Measurements from ENCODE around the gene MGAT5B. TPM values are rescaled to one million over a fixed set of nuclear protein-coding genes. Genes with fewer than 3 reads are reported as not detected.

MGAT5B gene
- total RNA-seq, 1 donor from 2014 or later = 6.3 TPM

GRCh38 chr17:76932402-76933333 lies 64.5 kb downstream of the MGAT5B start:
- FAIRE-seq (no peak), DNase-seq (ENCODE audit: low read depth) (no peak)
- H3K27ac ChIP-seq (ENCODE audit: low read depth, low read length) = no peak overlapping the region
- H3K4me1 Mint-ChIP-seq (ENCODE audit: low read depth, unreplicated experiment) = peaks cover 14% of the 10 kb centered on the region
- H3K9ac ChIP-seq (ENCODE audit: low read length) = no peak overlapping the region
- H3K79me2 ChIP-seq (ENCODE audit: insufficient read depth, low read length) = no peaks in the 10 kb centered on the region
- no peaks in the 10 kb centered on the region for H3K9me3 Mint-ChIP-seq (ENCODE audit: unreplicated experiment)
- TF ChIP-seq CTCF (IDR thresholded peaks at IDR 0.05; ENCODE audit: insufficient read depth, low read depth, low read length) (no peak), EZH2 (IDR thresholded peaks at IDR 0.05; ENCODE audit: insufficient read depth, low read length) (no peak)
- H3K27ac Mint-ChIP-seq (ENCODE audit: unreplicated experiment) = no peak overlapping the region
- H3K4me2 ChIP-seq (ENCODE audit: low read length) = no peak overlapping the region
- H3K4me3 ChIP-seq (ENCODE audit: insufficient read depth, low read depth, low read length) = no peak overlapping the region
- H3K27me3 Mint-ChIP-seq (ENCODE audit: low read depth, unreplicated experiment) = peaks cover 36% of the 10 kb centered on the region
- H3K4me1 ChIP-seq (ENCODE audit: insufficient read depth, low read length) = peaks cover 11% of the 10 kb centered on the region
- H3K36me3 Mint-ChIP-seq (ENCODE audit: low read depth, unreplicated experiment) = peaks cover 12% of the 10 kb centered on the region
- H2AFZ ChIP-seq (ENCODE audit: low read depth, low read length) = no peak overlapping the region
- H3K36me3 ChIP-seq (ENCODE audit: insufficient read depth, low read length) = no peaks in the 10 kb centered on the region
- no peaks in the 10 kb centered on the region for H3K9me3 ChIP-seq (ENCODE audit: insufficient read depth, low read depth, low read length)
- H3K27me3 ChIP-seq (ENCODE audit: insufficient read depth, low read length) = no peaks in the 10 kb centered on the region
- H4K20me1 ChIP-seq (ENCODE audit: insufficient read depth, low read length) = peaks cover 5% of the 10 kb centered on the region
- no peak overlapping the region for H3K4me3 Mint-ChIP-seq (ENCODE audit: unreplicated experiment)

- Histone ChIP-seq H3K4me3 (ENCODE audit: insufficient read depth, low read depth, low read length) (no peak overlapping the region), H2AFZ (ENCODE audit: low read depth, low read length) (no peak overlapping the region), H3K36me3 (ENCODE audit: insufficient read depth, low read length) (no peaks in the 10 kb centered on the region), H3K4me2 (ENCODE audit: low read length) (peak overlapping the region; percentile 60), H3K9ac (ENCODE audit: low read length) (no peak overlapping the region), H3K79me2 (ENCODE audit: insufficient read depth, low read length) (no peaks in the 10 kb centered on the region), H3K9me3 (ENCODE audit: insufficient read depth, low read depth, low read length) (no peaks in the 10 kb centered on the region), H3K27ac (ENCODE audit: low read depth, low read length) (no peak overlapping the region), H4K20me1 (ENCODE audit: insufficient read depth, low read length) (peaks cover 5% of the 10 kb centered on the region), H3K27me3 (ENCODE audit: insufficient read depth, low read length) (no peaks in the 10 kb centered on the region), H3K4me1 (ENCODE audit: insufficient read depth, low read length) (peaks cover 11% of the 10 kb centered on the region)
- no peaks in the 10 kb centered on the region for H3K9me3 Mint-ChIP-seq (ENCODE audit: unreplicated experiment)
- peak overlapping the region; percentile 24 for H3K4me3 Mint-ChIP-seq (ENCODE audit: unreplicated experiment)
- DNase-seq (ENCODE audit: low read depth) = peak; percentile 1
- FAIRE-seq = no peak
- H3K36me3 Mint-ChIP-seq (ENCODE audit: low read depth, unreplicated experiment) = peaks cover 12% of the 10 kb centered on the region
- peaks cover 18% of the 10 kb centered on the region for H3K27me3 Mint-ChIP-seq (ENCODE audit: low read depth, unreplicated experiment)
- TF ChIP-seq EZH2 (IDR thresholded peaks at IDR 0.05; ENCODE audit: insufficient read depth, low read length) = no peak
- peaks cover 14% of the 10 kb centered on the region for H3K4me1 Mint-ChIP-seq (ENCODE audit: low read depth, unreplicated experiment)
- no peak overlapping the region for H3K27ac Mint-ChIP-seq (ENCODE audit: unreplicated experiment)
Measured at GRCh38 chr17:76934561-76935320, 66.5 kb downstream of the MGAT5B start.

- peak overlapping the region; percentile 60 for H3K4me2 ChIP-seq (ENCODE audit: low read length)
Measured at GRCh38 chr17:76935331-76935730, 67.1 kb downstream of the MGAT5B start.

More at GRCh38 chr17:76935331-76935730, 67.1 kb downstream of the MGAT5B start:
- no peaks in the 10 kb centered on the region for H3K27me3 ChIP-seq (ENCODE audit: insufficient read depth, low read length)
- no peak overlapping the region for H2AFZ ChIP-seq (ENCODE audit: low read depth, low read length)
- no peak overlapping the region for H3K9ac ChIP-seq (ENCODE audit: low read length)
- peaks cover 14% of the 10 kb centered on the region for H3K4me1 Mint-ChIP-seq (ENCODE audit: low read depth, unreplicated experiment)
- H3K36me3 Mint-ChIP-seq (ENCODE audit: low read depth, unreplicated experiment) = peaks cover 9% of the 10 kb centered on the region
- TF ChIP-seq EZH2 (IDR thresholded peaks at IDR 0.05; ENCODE audit: insufficient read depth, low read length) (no peak), CTCF (IDR thresholded peaks at IDR 0.05; ENCODE audit: insufficient read depth, low read depth, low read length) (no peak)
- H3K4me1 ChIP-seq (ENCODE audit: insufficient read depth, low read length) = peaks cover 11% of the 10 kb centered on the region
- no peak overlapping the region for H3K4me3 Mint-ChIP-seq (ENCODE audit: unreplicated experiment)
- peaks cover 14% of the 10 kb centered on the region for H3K27me3 Mint-ChIP-seq (ENCODE audit: low read depth, unreplicated experiment)
- peaks cover 5% of the 10 kb centered on the region for H4K20me1 ChIP-seq (ENCODE audit: insufficient read depth, low read length)
- no peaks in the 10 kb centered on the region for H3K9me3 Mint-ChIP-seq (ENCODE audit: unreplicated experiment)
- H3K9me3 ChIP-seq (ENCODE audit: insufficient read depth, low read depth, low read length) = no peaks in the 10 kb centered on the region
- no peak overlapping the region for H3K27ac Mint-ChIP-seq (ENCODE audit: unreplicated experiment)
- DNase-seq (ENCODE audit: low read depth) (peak; percentile 65), FAIRE-seq (no peak)
- no peaks in the 10 kb centered on the region for H3K36me3 ChIP-seq (ENCODE audit: insufficient read depth, low read length)
- H3K79me2 ChIP-seq (ENCODE audit: insufficient read depth, low read length) = no peaks in the 10 kb centered on the region
- no peak overlapping the region for H3K27ac ChIP-seq (ENCODE audit: low read depth, low read length)
- no peak overlapping the region for H3K4me3 ChIP-seq (ENCODE audit: insufficient read depth, low read depth, low read length)

All from astrocyte (in vitro differentiated cells and primary cell).